ENCODE results near the gene SNX17. TPM values are rescaled to one million over a fixed set of nuclear protein-coding genes. Genes with fewer than 3 reads are reported as not detected.

SNX17 gene
- total and polyA plus RNA-seq, 2 of the 13 experiments (the other 11 are each of a cell fraction or from before 2014, with no cell fraction given), result 75.0 to 109 TPM

- no peak for TF ChIP-seq SP2 (CRISPR knock-in tag; IDR thresholded peaks at IDR 0.05)
- TF ChIP-seq CHD2 (IDR thresholded peaks at IDR 0.05; ENCODE audit: low read depth, low read length), result no peak
- no peak for TF ChIP-seq HCFC1 (IDR thresholded peaks at IDR 0.05; ENCODE audit: low read depth, low read length)
- TF ChIP-seq RXRB (CRISPR knock-in tag; IDR thresholded peaks at IDR 0.05; ENCODE audit: borderline replicate concordance), result no peak
- no peak for TF ChIP-seq ZNF770 (CRISPR knock-in tag; IDR thresholded peaks at IDR 0.05)
- TF ChIP-seq, protein P1, sequence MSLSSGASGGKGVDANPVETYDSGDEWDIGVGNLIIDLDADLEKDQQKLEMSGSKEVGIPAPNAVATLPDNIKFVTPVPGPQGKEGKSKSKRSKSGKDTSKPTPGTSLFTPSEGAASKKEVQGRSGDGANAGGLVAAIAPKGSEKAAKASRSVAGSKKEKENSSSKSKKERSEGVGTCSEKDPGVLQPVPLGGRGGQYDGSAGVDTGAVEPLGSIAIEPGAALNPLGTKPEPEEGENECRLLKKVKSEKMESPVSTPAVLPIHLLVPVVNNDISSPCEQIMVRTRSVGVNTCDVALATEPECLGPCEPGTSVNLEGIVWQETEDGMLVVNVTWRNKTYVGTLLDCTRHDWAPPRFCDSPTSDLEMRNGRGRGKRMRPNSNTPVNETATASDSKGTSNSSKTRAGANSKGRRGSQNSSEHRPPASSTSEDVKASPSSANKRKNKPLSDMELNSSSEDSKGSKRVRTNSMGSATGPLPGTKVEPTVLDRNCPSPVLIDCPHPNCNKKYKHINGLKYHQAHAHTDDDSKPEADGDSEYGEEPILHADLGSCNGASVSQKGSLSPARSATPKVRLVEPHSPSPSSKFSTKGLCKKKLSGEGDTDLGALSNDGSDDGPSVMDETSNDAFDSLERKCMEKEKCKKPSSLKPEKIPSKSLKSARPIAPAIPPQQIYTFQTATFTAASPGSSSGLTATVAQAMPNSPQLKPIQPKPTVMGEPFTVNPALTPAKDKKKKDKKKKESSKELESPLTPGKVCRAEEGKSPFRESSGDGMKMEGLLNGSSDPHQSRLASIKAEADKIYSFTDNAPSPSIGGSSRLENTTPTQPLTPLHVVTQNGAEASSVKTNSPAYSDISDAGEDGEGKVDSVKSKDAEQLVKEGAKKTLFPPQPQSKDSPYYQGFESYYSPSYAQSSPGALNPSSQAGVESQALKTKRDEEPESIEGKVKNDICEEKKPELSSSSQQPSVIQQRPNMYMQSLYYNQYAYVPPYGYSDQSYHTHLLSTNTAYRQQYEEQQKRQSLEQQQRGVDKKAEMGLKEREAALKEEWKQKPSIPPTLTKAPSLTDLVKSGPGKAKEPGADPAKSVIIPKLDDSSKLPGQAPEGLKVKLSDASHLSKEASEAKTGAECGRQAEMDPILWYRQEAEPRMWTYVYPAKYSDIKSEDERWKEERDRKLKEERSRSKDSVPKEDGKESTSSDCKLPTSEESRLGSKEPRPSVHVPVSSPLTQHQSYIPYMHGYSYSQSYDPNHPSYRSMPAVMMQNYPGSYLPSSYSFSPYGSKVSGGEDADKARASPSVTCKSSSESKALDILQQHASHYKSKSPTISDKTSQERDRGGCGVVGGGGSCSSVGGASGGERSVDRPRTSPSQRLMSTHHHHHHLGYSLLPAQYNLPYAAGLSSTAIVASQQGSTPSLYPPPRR (CRISPR knock-in tag; IDR thresholded peaks at IDR 0.05; ENCODE audit: borderline replicate concordance), result no peak
- no peak for TF ChIP-seq SMAD9 (CRISPR knock-in tag; IDR thresholded peaks at IDR 0.05)
- TF ChIP-seq HMGA1 (CRISPR knock-in tag; conservative IDR thresholded peaks at IDR 0.05), result no peak
- no peak for TF ChIP-seq NFE2 (CRISPR knock-in tag; IDR thresholded peaks at IDR 0.05)
- TF ChIP-seq ZSCAN21 (CRISPR knock-in tag; IDR thresholded peaks at IDR 0.05; ENCODE audit: borderline replicate concordance), result 0 out of 2 replicates have a peak, but pooled peaks have one; percentile 10
- no peak for TF ChIP-seq ZSCAN20 (CRISPR knock-in tag; IDR thresholded peaks at IDR 0.05; ENCODE audit: borderline replicate concordance)
- no peak for TF ChIP-seq HNF4A (CRISPR knock-in tag; IDR thresholded peaks at IDR 0.05)
- TF ChIP-seq NFRKB (IDR thresholded peaks at IDR 0.05), result no peak
- no peak for TF ChIP-seq KLF13 (CRISPR knock-in tag; IDR thresholded peaks at IDR 0.05)
- no peak for TF ChIP-seq SIX1 (CRISPR knock-in tag; IDR thresholded peaks at IDR 0.05; ENCODE audit: borderline replicate concordance)
- TF ChIP-seq POLR2A (IDR thresholded peaks at IDR 0.05; ENCODE audit: insufficient read depth in 1 of 2, low read depth in 2 of 2, low read length in 2 of 2), result no peak
- TF ChIP-seq ZFP37 (CRISPR knock-in tag; IDR thresholded peaks at IDR 0.05; ENCODE audit: borderline replicate concordance), result no peak
- no peak for TF ChIP-seq XBP1 (CRISPR knock-in tag; IDR thresholded peaks at IDR 0.05)
- TF ChIP-seq ELF4 (CRISPR knock-in tag; IDR thresholded peaks at IDR 0.05; ENCODE audit: borderline replicate concordance), result no peak
- TF ChIP-seq ZFP91 (CRISPR knock-in tag; IDR thresholded peaks at IDR 0.05; ENCODE audit: borderline replicate concordance), result no peak
- TF ChIP-seq NFE2L2 (IDR thresholded peaks at IDR 0.05; ENCODE audit: low read length), result no peak
- TF ChIP-seq MIER3 (CRISPR knock-in tag; IDR thresholded peaks at IDR 0.05; ENCODE audit: borderline replicate concordance), result no peak
- TF ChIP-seq TFDP2 (CRISPR knock-in tag; IDR thresholded peaks at IDR 0.05), result no peak
Measured at GRCh38 chr2:27354597-27354927, 15.9 kb upstream of the SNX17 start (continued).

All from HepG2 (cell line).